ENCODE measurements around the gene TDRD6. TPM values are rescaled to one million over a fixed set of nuclear protein-coding genes. Genes with fewer than 3 reads are reported as not detected.
"Not testable (repeated sequence)": the region's sequence is repeated elsewhere in the genome, so short reads cannot be mapped to it uniquely, and the experiment has no call there.

TDRD6 gene
- total RNA-seq, 6 experiments from 2014 or later: 0.13 to 1.4 (median 0.72) TPM

DNA sequence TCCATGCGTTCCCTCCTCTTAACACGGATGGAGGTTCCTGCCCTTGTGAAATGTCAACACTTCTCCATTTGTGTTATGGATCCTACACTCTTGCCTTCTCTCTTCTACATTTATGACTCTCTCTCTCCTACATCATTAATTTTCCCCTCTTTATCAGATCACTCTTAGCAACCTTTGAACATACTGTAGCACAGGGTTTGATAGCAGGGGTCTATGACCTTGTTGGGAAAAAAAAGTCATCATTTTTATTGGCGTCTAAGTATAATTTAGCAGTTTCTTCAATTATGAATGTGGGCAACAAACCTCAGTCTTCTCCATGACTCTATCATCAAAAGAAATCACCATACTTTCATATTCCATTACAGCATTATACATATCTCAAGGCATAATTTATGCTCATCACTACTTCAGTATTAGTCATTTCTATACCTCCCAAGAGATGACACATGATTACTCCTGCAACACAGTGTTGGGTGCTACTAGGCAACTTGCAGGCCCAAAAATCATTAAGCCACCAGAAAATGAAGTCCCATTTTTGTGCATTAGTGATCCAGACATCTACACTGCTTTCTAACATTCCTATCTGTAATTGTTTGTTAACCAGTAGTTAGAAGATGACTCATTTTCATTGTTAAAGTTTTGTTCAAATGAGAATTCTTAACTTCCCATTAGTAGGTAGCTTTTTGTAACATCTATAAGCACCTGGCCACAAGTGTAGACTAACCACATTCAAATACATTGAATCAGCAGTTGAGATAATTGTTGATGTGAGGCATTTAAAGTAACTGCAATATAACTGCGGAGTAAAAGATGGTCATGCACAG is 44.5 kb upstream of the TDRD6 start:
- H3K27me3 ChIP-seq: no peaks in the 10 kb centered on the region
- H3K4me3 ChIP-seq: no peak overlapping the region
- no peaks in the 10 kb centered on the region for H3K9me3 ChIP-seq
- DNase-seq: no peak
- ATAC-seq: no peak
- intact Hi-C loops (cut with DNase I): no loop called here
- H3K36me3 ChIP-seq: no peaks in the 10 kb centered on the region
- 76% methylated on average over 4 of the region's 4 CpGs for WGBS (ENCODE audit: insufficient coverage, low coverage, low lambda C conversion rate, missing lambda C conversion rate)
- H3K27ac ChIP-seq: no peak overlapping the region
- peaks cover 0 to 15% (median 7%) of the 10 kb centered on the region in 4 donors for H3K4me1 ChIP-seq
- no peak for TF ChIP-seq POLR2A (IDR thresholded peaks at IDR 0.05)
- no peak for TF ChIP-seq CTCF (IDR thresholded peaks at IDR 0.05)

DNA sequence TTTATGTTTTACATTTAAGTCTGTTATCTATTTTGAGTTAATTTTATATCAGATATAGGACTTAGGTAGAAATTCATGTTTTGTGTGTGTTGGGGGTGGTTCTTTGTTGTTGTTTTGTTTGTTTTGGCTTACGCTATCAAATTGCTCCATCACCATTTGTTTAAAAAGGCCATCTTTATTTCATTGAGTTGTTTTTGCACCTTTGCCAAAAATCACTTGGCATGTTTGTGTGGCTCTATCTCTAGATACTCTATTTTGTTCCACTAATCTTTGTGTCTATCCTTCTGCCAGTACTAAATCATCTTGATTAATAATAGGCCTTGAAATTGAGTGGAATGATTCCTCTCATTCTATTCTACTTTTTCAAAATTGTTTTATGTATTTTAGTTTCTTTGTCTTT is 42.4 kb upstream of the TDRD6 start:
- peaks cover 0 to 19% (median 9%) of the 10 kb centered on the region in 4 donors for H3K4me1 ChIP-seq
- ATAC-seq (peak; percentile 54 to 78 (median 62)), DNase-seq (no peak)
- H3K27me3 ChIP-seq: no peaks in the 10 kb centered on the region
- WGBS (ENCODE audit: insufficient coverage, low coverage, low lambda C conversion rate, missing lambda C conversion rate): 47% methylated on average over 1 of the region's 1 CpG
- H3K4me3 ChIP-seq: no peak overlapping the region
- H3K9me3 ChIP-seq: no peaks in the 10 kb centered on the region
- TF ChIP-seq CTCF (IDR thresholded peaks at IDR 0.05) (no peak), POLR2A (IDR thresholded peaks at IDR 0.05) (no peak)
- intact Hi-C loops (cut with DNase I): no loop called here
- H3K36me3 ChIP-seq: no peaks in the 10 kb centered on the region
- peak overlapping the region in 1 of 3 donors; percentile 22 for H3K27ac ChIP-seq

DNA sequence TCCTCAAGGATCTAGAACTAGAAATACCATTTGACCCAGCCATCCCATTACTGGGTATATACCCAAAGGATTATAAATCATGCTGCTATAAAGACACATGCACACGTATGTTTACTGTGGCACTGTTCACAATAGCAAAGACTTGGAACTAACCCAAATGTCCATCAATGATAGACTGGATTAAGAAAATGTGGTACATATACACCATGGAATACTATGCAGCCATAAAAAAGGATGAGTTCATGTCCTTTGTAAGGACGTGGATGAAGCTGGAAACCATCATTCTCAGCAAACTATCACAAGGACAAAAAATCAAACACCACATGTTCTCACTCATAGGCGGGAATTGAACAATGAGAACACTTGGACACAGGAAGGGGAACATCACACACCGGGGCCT is 39.6 kb upstream of the TDRD6 start:
- ATAC-seq; H3K9me3 ChIP-seq; DNase-seq; H3K27ac ChIP-seq; H3K4me3 ChIP-seq; H3K27me3 ChIP-seq; H3K36me3 ChIP-seq; intact Hi-C loops (cut with DNase I): not testable (repeated sequence)
- peaks cover 0 to 19% (median 9%) of the 10 kb centered on the region in 4 donors for H3K4me1 ChIP-seq
- 61% methylated on average over 2 of the region's 4 CpGs for WGBS (ENCODE audit: insufficient coverage, low coverage, low lambda C conversion rate, missing lambda C conversion rate)

- TF ChIP-seq CTCF (IDR thresholded peaks at IDR 0.05) (no peak), POLR2A (IDR thresholded peaks at IDR 0.05) (no peak)
- no peaks in the 10 kb centered on the region for H3K36me3 ChIP-seq
- no peaks in the 10 kb centered on the region for H3K27me3 ChIP-seq
- ATAC-seq: peak; percentile 2 to 57 (median 16)
- peak overlapping the region in 2 of 3 donors; percentile 1 to 92 for H3K4me3 ChIP-seq
- peaks cover 0 to 20% (median 11%) of the 10 kb centered on the region in 4 donors for H3K4me1 ChIP-seq
- H3K9me3 ChIP-seq: no peaks in the 10 kb centered on the region
- DNase-seq: peak in 1 of 3 donors; percentile 52
- intact Hi-C loops (cut with DNase I): no loop called here
- peak overlapping the region in 2 of 3 donors; percentile 55 to 98 for H3K27ac ChIP-seq
- 28% methylated on average over 5 of the region's 5 CpGs for WGBS (ENCODE audit: insufficient coverage, low coverage, low lambda C conversion rate, missing lambda C conversion rate)
Measured at GRCh38 chr6:46648869-46649492, 38.7 kb upstream of the TDRD6 start.

DNA sequence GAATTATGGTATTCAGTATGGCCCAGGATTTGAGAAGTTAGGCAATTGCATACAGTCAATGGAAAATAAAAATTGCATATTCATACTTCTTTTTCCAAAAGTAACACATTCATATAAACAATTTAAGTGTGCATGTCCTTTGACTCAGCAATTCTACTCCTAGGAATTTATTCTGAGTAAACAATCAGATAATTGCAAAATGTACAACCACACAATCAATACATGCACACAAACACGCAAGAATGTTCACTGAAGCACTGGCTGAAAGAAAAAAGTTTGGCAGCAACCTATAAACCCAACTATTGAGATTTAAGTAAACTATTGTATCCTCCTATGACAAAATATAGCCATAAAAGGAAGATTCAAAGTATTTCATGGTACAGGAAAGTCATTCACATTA is 36.7 kb upstream of the TDRD6 start:
- Histone ChIP-seq H3K36me3 (no peaks in the 10 kb centered on the region), H3K4me1 (peaks cover 0 to 10% (median 4%) of the 10 kb centered on the region in 4 donors), H3K27ac (peak overlapping the region in 2 of 3 donors; percentile 92 to 98), H3K4me3 (peak overlapping the region; percentile 84 to 92 (median 90)), H3K27me3 (no peaks in the 10 kb centered on the region), H3K9me3 (no peaks in the 10 kb centered on the region)
- WGBS (ENCODE audit: insufficient coverage, low coverage, low lambda C conversion rate, missing lambda C conversion rate): 22% methylated on average over 1 of the region's 1 CpG
- DNase-seq (no peak), ATAC-seq (peak in 3 of 4 donors; percentile 11 to 50 (median 11))
- intact Hi-C loops (cut with DNase I): no loop called here
- TF ChIP-seq POLR2A (IDR thresholded peaks at IDR 0.05): no peak
- TF ChIP-seq CTCF (IDR thresholded peaks at IDR 0.05): no peak

All from right lobe of liver (tissue), 6 donors.